Neural progenitor cell (in vitro differentiated cells): ENCODE measurements around the gene NSRP1. TPM values are rescaled to one million over a fixed set of nuclear protein-coding genes. Genes with fewer than 3 reads are reported as not detected.
"Not testable (repeated sequence)": the region's sequence is repeated elsewhere in the genome, so short reads cannot be mapped to it uniquely, and the experiment has no call there.

ENCODE experiments used
- DNase-seq: peaks from one replicate; pipeline ENCODE4 v3.0.0-alpha.2; 2016; ENCODE audit warnings: low spot score
- H2AFZ ChIP-seq: fragments of 200-600 bp; sonication (generic); replicated peaks from 2 replicates; pipeline ENCODE4 v1.6.1; 2016; ENCODE audit warnings: antibody characterized with exemption
- H3F3A ChIP-seq: fragments of 200-600 bp; sonication (generic); 2 replicates; pipeline ENCODE4 v1.6.1; 2016; ENCODE audit warnings: antibody characterized with exemption, low read depth
- H3K27ac ChIP-seq: fragments of 200-600 bp; sonication (generic); 2 replicates; pipeline ENCODE4 v1.5.1; 2016; ENCODE audit warnings: mild to moderate bottlenecking
- H3K27me3 ChIP-seq: fragments of 200-600 bp; sonication (generic); 2 replicates; pipeline ENCODE4 v1.6.1; 2016; ENCODE audit warnings: mild to moderate bottlenecking, moderate library complexity
- H3K36me3 ChIP-seq: fragments of 200-600 bp; sonication (generic); 2 replicates; pipeline ENCODE4 v1.5.1; 2016
- H3K4me1 ChIP-seq: fragments of 200-600 bp; sonication (generic); 2 replicates; pipeline ENCODE4 v1.6.1; 2016; ENCODE audit warnings: mixed run types
- H3K4me2 ChIP-seq: fragments of 200-600 bp; sonication (generic); 2 replicates; pipeline ENCODE4 v1.6.1; 2016
- H3K4me3 ChIP-seq: fragments of 200-600 bp; sonication (generic); 2 replicates; pipeline ENCODE4 v1.5.1; 2016
- H3K79me2 ChIP-seq: fragments of 200-600 bp; sonication (generic); 2 replicates; pipeline ENCODE4 v1.6.1; 2016; ENCODE audit warnings: low read depth
- H3K9ac ChIP-seq: fragments of 200-600 bp; sonication (generic); 2 replicates; pipeline ENCODE4 v1.6.1; 2016
- H3K9me3 ChIP-seq: fragments of 200-600 bp; sonication (generic); 2 replicates; pipeline ENCODE4 v1.5.1; 2016; ENCODE audit warnings: low read depth
- H4K20me1 ChIP-seq: fragments of 200-600 bp; sonication (generic); 2 replicates; pipeline ENCODE4 v1.6.1; 2016; ENCODE audit warnings: low read depth
- H3K27ac Mint-ChIP-seq: 3 replicates; pipeline ENCODE4 v1.8.0; 2021; ENCODE audit warnings: mixed read lengths
- H3K27me3 Mint-ChIP-seq: 2 replicates; pipeline ENCODE4 v1.8.0; 2022; ENCODE audit warnings: low read depth, mild to moderate bottlenecking, inconsistent platforms, moderate library complexity, mixed read lengths; ENCODE audit not compliant: insufficient read depth
- H3K36me3 Mint-ChIP-seq: 3 replicates; pipeline ENCODE4 v1.8.0; 2021; ENCODE audit warnings: mixed read lengths
- H3K4me1 Mint-ChIP-seq: 3 replicates; pipeline ENCODE4 v1.8.0; 2021; ENCODE audit warnings: mixed read lengths
- H3K4me3 Mint-ChIP-seq: 3 replicates; pipeline ENCODE4 v1.8.0; 2021; ENCODE audit warnings: mild to moderate bottlenecking, moderate library complexity, mixed read lengths
- H3K9me3 Mint-ChIP-seq: 3 replicates; pipeline ENCODE4 v1.8.0; 2020; ENCODE audit warnings: mixed read lengths
- EZH2 ChIP-seq: fragments of 200-600 bp; sonication (generic); IDR thresholded peaks from 2 replicates; pipeline ENCODE4 v1.6.1; 2017; ENCODE audit warnings: antibody characterized with exemption, mild to moderate bottlenecking, moderate library complexity
- EZH2phosphoT487 ChIP-seq: fragments of 200-600 bp; sonication (generic); IDR thresholded peaks from 2 replicates; pipeline ENCODE4 v1.6.1; 2017; ENCODE audit warnings: antibody characterized with exemption
- total RNA-seq: library from RNA; depleted of rRNA; stranded (reverse); fragments of >200 nt; gene quantifications from 2 replicates; pipeline ENCODE4 v1.2.3, GENCODE V29; 2015; ENCODE audit warnings: low replicate concordance
- TF ChIP-seq, protein P1 (sequence below): fragments of 200-600 bp; sonication (generic); IDR thresholded peaks from 2 replicates; pipeline ENCODE4 v1.5.1; 2017; ENCODE audit warnings: antibody characterized with exemption, mild to moderate bottlenecking

The NSRP1 gene
- total RNA-seq, 1 donor from 2014 or later, result 14.8 TPM

- Histone ChIP-seq H3K36me3 (no peaks in the 10 kb centered on the region), H3K4me1 (peaks cover 3% of the 10 kb centered on the region), H4K20me1 (no peaks in the 10 kb centered on the region), H3K9me3 (no peaks in the 10 kb centered on the region), H3K4me3 (no peak overlapping the region), H3K79me2 (no peaks in the 10 kb centered on the region), H3K9ac (no peak overlapping the region), H3F3A (peaks cover 7% of the 10 kb centered on the region), H3K4me2 (no peak overlapping the region), H3K27ac (no peak overlapping the region), H3K27me3 (peaks cover 43% of the 10 kb centered on the region), H2AFZ (no peak overlapping the region)
- Mint-ChIP-seq H3K4me1 (peaks cover 31% of the 10 kb centered on the region), H3K4me3 (no peak overlapping the region), H3K9me3 (no peaks in the 10 kb centered on the region), H3K27me3 (peaks cover 15% of the 10 kb centered on the region), H3K36me3 (no peaks in the 10 kb centered on the region), H3K27ac (no peak overlapping the region)
- DNase-seq, result no peak
- TF ChIP-seq, protein P1, sequence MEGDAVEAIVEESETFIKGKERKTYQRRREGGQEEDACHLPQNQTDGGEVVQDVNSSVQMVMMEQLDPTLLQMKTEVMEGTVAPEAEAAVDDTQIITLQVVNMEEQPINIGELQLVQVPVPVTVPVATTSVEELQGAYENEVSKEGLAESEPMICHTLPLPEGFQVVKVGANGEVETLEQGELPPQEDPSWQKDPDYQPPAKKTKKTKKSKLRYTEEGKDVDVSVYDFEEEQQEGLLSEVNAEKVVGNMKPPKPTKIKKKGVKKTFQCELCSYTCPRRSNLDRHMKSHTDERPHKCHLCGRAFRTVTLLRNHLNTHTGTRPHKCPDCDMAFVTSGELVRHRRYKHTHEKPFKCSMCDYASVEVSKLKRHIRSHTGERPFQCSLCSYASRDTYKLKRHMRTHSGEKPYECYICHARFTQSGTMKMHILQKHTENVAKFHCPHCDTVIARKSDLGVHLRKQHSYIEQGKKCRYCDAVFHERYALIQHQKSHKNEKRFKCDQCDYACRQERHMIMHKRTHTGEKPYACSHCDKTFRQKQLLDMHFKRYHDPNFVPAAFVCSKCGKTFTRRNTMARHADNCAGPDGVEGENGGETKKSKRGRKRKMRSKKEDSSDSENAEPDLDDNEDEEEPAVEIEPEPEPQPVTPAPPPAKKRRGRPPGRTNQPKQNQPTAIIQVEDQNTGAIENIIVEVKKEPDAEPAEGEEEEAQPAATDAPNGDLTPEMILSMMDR, result no peak
- TF ChIP-seq EZH2phosphoT487 (no peak), EZH2 (no peak)
Observed at GRCh38 chr17:30228011-30228410, 111.4 kb downstream of the NSRP1 start.

DNA sequence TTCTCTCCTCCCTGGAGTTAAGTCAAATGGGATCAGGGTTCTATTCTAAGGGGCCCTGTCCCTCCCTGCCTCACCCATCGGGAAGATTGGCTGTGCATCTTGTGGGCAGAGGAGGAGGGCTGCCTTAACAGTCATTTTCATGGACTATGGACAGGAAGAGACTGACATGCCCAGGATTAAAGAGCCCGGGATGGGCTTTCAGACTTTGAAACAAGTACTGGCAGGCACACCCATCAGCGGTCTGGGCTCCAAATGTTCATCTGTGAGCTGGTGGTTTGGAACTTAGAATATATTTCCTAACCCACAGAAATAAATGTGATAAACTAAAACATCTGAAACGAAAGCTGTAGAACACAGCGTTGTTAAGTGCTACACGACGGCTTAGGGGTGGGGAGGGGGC, 112.4 kb downstream of the NSRP1 start:
- no peak overlapping the region for H3K9ac ChIP-seq
- H3K4me2 ChIP-seq, result no peak overlapping the region
- no peak overlapping the region for H3K4me3 Mint-ChIP-seq
- TF ChIP-seq EZH2phosphoT487 (no peak), EZH2 (no peak)
- TF ChIP-seq, protein P1, result no peak
- DNase-seq, result no peak
- no peaks in the 10 kb centered on the region for H3K36me3 Mint-ChIP-seq
- H3K27me3 ChIP-seq, result peaks cover 53% of the 10 kb centered on the region
- no peaks in the 10 kb centered on the region for H3K9me3 ChIP-seq
- peaks cover 5% of the 10 kb centered on the region for H3F3A ChIP-seq
- no peak overlapping the region for H3K4me3 ChIP-seq
- no peaks in the 10 kb centered on the region for H4K20me1 ChIP-seq
- no peak overlapping the region for H3K27ac ChIP-seq
- peaks cover 22% of the 10 kb centered on the region for H3K27me3 Mint-ChIP-seq
- no peaks in the 10 kb centered on the region for H3K36me3 ChIP-seq
- no peaks in the 10 kb centered on the region for H3K4me1 ChIP-seq
- no peaks in the 10 kb centered on the region for H3K79me2 ChIP-seq
- peaks cover 25% of the 10 kb centered on the region for H3K4me1 Mint-ChIP-seq
- no peaks in the 10 kb centered on the region for H3K9me3 Mint-ChIP-seq
- no peak overlapping the region for H2AFZ ChIP-seq
- no peak overlapping the region for H3K27ac Mint-ChIP-seq

- H3K9me3 Mint-ChIP-seq, H3K9me3 ChIP-seq, H3K4me2 ChIP-seq, H3K4me3 Mint-ChIP-seq, H3K36me3 Mint-ChIP-seq, H3K4me1 ChIP-seq, H3F3A ChIP-seq, H3K9ac ChIP-seq, H3K79me2 ChIP-seq, H3K27ac Mint-ChIP-seq, H3K27ac ChIP-seq, H2AFZ ChIP-seq, H4K20me1 ChIP-seq, DNase-seq, H3K36me3 ChIP-seq, H3K4me3 ChIP-seq: not testable (repeated sequence)
- H3K27me3 ChIP-seq, result peaks cover 63% of the 10 kb centered on the region
- peaks cover 29% of the 10 kb centered on the region for H3K27me3 Mint-ChIP-seq
- H3K4me1 Mint-ChIP-seq, result peaks cover 24% of the 10 kb centered on the region
Observed at GRCh38 chr17:30230009-30230408, 113.4 kb downstream of the NSRP1 start.

DNA sequence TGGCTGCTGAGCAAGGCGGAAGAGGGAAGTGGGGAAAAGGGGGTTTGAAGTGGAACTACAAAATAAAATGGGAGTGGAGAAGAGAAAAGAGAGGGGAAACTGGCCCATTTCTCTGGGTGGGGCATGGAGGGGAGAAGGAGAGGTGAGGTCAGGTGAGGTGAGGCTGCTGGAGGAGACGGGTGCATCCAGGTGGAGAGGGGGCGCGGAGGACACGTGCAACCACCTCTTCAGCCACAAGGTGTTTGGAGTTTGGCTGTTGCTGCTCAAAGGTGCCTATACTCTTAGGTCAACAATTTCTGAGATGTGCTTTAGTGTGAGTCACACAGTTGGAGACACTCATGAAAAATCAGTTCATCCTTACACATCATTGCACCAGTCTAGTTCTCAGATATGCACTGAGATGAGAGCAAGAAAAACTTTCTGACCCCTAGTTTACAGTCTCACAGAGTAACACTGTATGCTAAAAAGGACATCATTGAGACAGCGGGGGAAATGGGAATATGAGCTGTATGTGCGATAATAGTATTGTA, 114.0 kb downstream of the NSRP1 start:
- Mint-ChIP-seq H3K4me1 (peaks cover 19% of the 10 kb centered on the region), H3K4me3 (no peak overlapping the region), H3K9me3 (peaks cover 5% of the 10 kb centered on the region), H3K27ac (no peak overlapping the region), H3K36me3 (no peaks in the 10 kb centered on the region), H3K27me3 (peaks cover 33% of the 10 kb centered on the region)
- no peak overlapping the region for H2AFZ ChIP-seq
- no peak for TF ChIP-seq EZH2
- TF ChIP-seq, protein P1, result no peak
- TF ChIP-seq EZH2phosphoT487, result no peak
- H3F3A ChIP-seq, result peaks cover 5% of the 10 kb centered on the region
- no peak overlapping the region for H3K9ac ChIP-seq
- H3K27me3 ChIP-seq, result peaks cover 69% of the 10 kb centered on the region
- no peaks in the 10 kb centered on the region for H3K36me3 ChIP-seq
- no peak for DNase-seq
- H3K9me3 ChIP-seq, result no peaks in the 10 kb centered on the region
- H4K20me1 ChIP-seq, result peaks cover 7% of the 10 kb centered on the region
- peaks cover 9% of the 10 kb centered on the region for H3K4me1 ChIP-seq
- H3K27ac ChIP-seq, result no peak overlapping the region
- H3K4me2 ChIP-seq, result no peak overlapping the region
- H3K4me3 ChIP-seq, result no peak overlapping the region
- no peaks in the 10 kb centered on the region for H3K79me2 ChIP-seq
